ENCODE results near the gene CAMSAP3.

CAMSAP3 gene

DNA sequence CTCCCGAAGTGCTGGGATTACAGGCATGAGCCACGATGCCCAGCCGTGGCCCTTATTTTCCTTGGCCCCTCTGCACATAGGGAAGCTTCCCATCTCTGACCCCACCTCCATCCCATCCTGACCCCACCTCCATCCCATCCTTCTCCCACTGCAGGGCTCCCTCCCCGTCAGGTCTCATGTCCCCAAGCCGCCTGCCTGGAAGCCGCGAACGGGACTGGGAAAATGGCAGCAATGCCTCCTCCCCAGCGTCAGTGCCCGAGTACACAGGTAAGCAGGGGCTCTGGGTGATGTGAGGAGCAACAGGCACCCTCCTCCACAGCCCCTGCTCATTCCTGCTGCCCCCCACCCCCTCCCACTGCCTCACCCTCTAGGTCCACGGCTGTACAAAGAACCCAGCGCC lies 21.5 kb downstream of the CAMSAP3 start:
- DNase-seq = no peak

DNA sequence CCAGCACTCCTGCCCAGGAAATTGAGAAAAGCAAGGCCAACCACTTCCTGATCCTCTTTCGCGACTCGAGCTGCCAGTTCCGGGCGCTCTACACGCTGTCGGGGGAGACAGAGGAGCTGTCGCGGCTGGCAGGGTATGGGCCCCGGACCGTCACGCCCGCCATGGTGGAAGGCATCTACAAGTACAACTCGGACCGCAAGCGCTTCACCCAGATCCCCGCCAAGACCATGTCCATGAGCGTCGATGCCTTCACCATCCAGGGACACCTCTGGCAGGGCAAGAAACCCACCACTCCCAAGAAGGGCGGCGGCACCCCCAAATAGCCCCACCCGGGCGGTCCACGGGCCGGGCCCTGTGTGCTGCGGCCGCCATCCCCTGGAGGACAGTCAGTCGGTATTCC lies 22.1 kb downstream of the CAMSAP3 start:
- no peak for DNase-seq

DNA sequence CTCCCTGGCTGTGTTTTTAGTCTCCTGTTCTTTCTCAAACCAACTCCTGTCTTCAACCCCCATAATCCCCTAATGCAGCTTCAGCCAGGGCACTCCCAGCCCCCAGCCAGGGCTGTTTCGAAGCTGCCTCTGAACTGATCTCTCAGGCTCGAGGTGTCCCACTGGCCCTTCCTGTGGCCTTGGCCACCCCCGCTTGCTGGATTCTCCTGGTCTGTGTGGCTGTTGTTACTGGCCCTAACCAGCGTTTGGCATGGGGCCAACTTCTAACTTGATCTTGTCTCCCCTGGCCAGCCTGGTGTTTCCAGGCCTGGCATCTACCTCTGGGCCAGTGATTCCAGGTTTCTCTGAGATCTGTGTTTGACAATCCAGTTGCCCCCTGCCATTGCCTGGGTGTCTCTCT lies 22.7 kb downstream of the CAMSAP3 start:
- DNase-seq = no peak

DNA sequence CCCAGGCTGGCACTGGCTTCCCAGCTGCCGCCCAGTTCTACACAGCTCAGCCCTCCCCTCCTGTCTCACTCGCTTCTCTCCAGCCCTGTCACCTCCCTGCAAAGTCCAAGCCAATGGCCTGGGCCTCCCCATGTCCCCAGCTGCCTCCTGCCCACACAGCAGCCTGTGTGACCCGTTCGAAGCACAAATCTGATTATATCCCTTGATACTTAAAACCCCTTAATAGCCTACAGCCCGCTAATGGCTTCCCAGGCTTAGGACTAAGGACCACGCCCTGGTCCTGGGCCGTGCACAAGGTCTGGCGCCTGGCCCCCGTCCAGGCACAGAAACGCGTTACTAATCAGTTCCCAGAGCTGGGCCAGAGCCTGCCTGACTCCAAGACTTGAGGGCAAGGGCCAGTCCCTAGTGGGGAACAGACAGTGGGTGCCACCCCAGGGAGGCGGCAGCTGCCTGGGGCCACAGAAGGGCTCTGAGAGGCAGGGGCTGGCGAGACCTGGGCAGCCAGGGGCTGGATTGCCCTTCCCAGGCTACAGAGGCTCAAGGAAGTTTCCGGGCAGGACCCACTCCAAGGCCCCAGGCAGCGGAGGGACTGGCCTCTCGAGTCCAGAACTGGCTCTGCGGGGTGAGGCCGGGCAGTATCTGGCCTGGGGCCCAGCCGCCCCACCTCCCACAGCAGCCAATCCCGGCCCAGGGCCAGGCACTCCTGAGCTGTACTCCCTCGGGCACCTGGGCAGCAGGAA lies 23.3 kb downstream of the CAMSAP3 start:
- no peak for DNase-seq

DNA sequence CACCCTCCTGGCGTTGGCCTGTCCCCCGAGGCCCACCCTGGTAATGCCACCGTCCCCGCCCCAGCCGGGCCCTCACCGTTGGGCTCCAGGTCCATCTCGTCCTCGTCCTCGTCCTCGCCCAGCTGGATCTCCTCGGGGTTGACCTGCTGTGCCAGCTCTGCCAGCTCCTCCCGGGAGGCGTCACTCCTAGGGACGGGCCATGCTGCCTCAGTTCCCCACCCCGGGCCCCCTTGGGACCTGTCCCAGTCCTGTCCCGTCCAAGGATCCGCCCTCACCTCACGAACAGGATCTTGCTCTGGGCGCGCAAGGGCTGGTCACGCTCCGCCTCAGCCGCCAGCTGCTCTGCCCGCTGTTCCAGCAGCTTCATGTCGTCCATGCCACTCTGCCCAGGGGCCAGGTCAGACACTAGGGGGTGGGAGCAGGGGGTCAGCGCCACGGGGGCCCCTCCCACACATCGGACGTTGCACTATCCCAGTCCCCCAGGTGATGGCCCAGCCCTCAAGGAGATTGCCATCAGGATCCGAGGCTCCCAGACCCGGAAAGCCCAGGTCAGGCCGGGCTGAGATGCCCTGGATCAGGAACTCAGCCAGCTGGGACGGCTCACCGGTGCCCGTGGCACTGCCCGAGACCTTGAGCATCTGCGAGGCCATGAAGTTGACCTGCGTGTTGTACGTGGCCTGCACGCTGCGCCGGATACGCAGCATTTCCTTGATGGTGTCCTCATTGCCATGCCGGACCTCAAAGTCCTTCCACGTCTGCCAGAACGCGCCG lies 24.2 kb downstream of the CAMSAP3 start:
- DNase-seq = no peak

DNA sequence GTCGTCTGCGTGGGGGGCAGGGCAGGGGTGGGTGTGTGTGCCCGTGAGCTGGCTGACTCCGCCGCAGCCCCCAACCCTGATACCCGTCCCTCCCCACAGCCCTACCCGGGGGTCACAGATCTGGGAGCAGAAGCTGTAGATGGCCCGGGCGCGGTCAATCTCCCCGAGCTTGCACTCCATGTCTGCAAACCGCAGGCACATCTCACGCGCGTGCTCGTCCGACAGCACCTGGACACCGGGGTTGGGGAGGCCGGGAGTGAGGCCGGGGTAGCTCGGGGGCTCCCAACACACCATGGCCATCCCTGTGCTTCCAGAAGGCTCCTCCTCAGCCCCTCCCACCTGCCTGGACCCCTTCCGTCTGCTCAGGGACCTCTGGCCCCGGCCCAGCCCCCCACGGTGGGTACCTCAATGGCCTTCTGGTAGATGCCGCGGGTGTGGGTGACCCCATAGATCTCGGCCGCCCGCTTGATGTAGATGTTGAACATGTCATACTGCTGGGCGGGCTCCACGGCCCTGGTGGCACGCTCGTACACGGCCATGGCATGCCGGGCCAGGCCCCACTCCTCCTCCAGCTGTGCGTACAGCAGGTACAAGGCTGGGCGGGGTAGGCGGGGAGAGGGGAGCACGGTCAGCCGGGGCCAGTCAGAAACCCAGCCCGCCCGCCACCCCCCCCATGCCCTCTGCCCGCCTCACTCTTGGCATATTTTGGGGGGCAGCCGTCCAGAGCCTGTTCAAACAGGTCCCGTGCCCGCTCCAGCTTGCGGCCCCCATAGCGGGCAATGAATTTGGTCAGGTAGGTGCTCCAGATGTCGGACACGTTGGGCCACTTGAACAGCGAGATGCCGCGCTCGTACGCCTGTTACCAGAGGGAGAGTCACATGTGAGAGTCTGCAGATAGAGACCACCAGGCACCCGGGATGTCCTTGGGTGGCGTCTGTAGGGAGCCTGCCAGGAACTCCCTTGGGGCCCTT lies 25.1 kb downstream of the CAMSAP3 start:
- no peak for DNase-seq

DNA sequence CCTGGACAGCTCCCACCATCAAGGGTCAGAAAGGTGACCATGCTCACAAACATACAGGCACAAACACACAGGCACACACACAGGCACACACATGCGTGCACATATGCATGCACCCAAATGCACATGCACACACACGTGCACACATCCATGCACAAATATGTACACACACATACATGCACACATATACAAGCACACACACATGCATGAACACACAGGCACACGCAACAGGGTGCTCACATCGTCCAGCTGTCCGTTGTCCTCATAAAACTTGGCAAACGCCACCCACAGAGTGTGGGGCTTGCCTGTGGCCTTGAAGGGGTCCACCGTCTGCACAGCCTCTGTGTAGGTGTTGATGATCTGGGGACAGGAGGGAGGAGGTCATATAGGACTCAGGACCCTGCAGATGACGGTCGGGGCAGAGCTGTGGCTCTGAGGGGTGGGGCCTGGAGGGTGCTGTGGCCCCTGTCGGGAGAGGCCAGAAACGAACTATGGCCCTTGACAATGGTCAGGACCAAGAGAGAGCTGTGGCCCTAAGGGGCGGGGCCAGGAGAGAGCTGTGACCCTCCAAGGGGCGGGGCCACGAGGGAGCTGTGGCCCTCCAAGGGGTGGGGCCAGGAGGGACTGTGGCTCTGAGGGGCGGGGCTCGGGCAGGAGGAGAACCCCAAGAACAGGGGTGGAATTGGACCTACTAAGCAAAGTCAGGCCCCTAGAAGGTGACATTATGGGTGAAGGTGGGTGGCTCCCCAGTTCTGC lies 27.4 kb downstream of the CAMSAP3 start:
- DNase-seq = no peak

DNA sequence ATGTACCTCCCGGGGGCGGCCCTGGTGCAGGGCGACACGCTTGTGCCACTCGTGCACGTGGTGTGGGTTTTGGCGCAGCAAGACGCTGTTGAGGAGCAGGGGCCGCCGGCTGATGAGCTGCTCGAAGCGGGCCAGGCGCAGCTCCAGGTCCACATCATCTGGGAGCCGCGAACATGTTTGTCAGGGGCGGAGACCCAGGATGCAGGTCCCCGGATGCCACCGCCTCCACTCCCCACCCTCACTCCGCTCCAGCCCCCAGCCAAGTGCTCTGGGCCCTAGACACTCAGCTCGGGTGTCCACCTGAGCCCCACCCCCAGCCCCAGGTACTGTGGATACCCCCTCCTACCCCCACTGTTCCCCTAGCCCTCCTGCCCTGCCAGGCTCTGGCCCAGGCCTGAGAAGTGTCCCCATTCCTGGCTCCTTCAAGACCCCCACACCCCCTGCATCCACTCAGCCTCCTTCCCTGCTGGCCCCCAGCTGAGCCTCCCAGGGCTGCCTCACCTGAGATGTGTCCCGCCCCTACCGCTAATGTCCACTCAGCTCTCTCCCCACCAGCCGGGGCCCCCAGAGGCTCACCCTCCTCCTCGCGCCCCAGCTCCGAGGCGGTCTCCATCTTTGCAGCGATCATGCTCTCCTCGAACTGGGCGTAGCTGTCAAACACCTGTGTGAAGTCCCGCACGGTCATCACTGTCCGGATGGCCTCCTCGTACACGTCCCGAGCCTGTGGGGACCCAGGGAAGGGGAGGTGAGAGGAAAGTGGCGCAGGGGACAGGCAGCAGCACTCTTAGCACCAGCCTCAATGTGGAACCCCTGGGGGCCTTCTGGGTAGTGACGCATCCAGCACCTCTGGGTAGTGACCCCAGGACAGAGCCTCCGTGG lies 28.3 kb downstream of the CAMSAP3 start:
- no peak for DNase-seq

DNA sequence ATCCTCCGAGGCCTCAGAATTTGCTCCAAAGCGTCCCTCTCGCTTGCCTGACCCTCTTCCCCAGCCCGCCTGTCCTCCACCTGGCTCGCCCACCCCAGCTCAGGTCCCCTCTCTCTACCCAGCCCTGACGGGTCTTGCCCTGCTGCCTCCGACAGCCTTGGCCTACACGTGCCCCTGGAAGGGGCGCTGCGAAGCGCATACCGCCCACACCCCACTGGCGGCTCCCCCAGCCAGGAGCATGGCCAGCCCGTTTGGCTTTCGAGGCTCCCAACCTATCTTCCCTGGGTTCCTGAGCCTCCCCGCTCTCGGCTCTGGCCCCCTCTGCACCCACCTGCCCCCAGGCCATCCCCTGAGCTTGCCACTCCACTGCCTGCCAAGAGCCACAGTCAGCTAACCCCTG lies 29.1 kb downstream of the CAMSAP3 start:
- no peak for DNase-seq

DNA sequence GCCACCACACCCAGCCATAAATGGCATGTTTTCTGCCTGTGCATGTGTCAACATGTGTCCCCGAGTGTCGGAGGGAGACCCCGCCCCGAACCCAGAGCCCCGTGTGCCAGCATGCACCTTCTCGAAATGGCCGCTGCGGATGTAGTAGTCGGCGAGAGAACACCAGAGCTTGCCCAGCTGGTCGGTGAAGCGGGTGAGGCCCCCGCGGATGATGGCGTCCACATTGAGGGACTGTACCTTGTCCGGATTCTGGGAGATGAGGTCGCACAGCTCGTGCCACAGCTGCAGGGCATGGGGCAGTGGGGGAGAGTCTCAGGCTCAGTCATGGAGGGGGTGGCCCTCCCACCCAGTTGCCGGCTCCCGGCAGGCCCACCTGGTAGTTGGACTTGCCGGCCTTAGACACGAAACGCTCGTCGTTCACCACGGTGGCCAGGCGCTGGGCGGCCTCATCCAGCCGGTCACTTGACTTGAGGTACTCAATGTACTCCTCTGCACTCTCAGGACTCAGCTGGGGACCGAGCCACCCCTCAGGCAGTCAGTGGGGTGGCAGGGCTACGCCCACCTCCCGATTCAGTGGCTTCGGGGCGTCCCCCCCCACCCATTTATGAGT lies 30.2 kb downstream of the CAMSAP3 start:
- no peak for DNase-seq

DNA sequence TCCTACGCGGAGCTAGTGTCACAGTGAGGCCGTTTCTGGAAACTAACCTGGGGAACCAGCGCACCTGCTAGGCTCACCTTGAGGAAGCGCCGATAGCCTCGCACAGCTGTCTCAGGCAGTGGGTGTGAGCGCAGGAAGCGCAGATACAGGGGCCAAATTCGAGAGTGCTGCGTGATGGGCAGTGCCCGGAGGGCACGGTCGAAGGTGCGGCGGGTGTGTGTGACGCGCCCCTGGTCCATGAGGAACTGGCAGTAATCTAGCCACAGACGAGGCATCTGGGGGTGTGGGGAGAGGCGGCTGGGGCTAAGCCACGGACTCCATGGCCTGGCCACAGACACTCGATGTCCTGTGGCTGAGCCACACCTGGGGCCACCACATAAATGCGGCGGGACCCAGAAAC lies 31.5 kb downstream of the CAMSAP3 start:
- no peak for DNase-seq

DNA sequence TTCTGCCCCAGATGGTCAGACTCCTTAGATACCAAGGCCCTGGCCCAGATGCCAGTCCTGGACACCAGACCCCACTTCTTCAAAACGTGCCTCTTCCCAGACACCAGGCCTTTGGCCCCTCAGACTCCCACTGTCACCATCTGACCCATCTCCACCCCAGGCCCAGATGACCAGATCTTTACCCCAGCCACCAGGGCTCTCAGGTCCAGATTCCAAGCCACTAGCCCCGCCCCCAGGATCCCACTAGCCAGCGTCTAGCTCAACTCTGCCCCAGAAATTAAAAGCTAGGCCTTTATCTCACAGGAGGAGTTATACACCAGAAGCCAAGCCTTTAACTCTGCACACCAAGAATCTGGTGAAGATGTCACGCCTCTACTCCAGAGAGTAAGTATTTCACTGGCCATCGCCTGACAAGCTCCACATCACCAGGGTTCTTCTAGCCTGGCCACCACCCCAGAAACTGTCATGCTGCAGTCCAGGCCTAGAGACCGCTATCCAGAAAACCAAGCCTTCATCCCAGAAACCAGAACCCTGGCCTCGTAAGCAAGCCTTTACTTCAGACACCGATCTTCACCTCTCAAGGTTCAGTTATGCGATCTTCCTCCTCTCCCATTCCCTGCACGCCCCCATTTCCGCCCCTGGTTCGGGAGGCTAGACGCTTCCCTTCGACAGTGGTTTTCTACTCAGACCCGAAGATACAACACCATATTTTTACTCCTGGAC lies 33.1 kb downstream of the CAMSAP3 start:
- DNase-seq = peak in 1 of 2 donors; percentile 9

DNA sequence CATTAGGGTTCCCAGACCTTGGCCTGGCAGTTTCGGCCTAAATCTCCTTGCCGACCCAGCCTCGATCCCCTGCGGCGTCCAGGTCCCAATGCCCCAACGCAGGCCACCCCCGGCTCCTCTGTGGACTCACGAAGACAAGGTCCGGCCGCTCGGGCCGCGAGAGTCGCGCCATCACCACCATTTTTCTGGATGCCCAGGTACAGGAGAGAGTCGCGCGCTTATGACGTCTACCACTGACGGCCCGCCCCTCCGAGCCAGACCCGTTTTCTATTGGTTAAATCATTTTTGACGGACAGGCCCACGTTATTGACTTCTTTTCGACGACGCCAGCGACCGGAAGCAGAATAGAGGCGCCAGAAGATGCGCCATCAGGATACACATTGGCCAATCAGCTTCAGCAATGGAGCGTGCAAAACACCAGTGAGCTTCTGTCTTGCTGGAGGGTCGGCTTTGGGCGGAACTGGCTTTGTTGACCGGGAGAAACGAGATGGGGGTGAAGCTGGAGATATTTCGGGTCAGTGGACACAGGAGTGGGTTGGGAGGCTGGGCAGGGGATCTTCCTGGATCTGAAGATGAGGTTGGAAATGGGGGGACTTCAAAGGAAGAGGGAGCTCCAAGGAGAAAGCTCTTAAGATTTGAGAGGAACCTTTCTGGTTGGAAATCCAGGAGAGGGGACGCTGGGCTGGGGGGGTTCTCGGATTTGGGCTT lies 33.8 kb downstream of the CAMSAP3 start, which contains the start of the genes PET100 and XAB2:
Gene PET100 (plus strand): TSS at position 447 of the 708 bp plus-strand sequence. CDS start 41 bp downstream, at position 488.
Gene XAB2 (minus strand): TSS at position 199 of the 708 bp plus-strand sequence. CDS start 18 bp downstream, at position 181.
- DNase-seq = peak; percentile 98

DNA sequence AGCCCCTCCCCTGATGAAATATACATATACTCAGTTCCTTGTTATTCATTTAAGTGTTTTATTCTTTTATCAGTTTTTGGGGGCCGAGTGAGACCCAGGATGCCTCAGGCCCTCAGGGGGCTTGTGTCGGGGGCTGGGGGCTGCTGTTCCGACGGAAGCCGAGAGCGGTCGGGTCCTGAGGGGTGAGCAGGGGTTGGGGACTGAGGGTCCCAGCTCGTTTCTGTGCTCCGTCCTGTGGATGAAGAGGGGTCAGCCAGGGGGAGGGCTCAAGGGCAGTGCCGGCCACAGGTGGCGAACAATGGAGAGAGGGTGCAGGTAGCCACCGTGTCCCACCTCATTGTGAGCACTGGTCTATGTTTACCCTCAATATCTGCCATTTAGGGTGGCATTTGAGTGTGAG lies 35.9 kb downstream of the CAMSAP3 start:
- no peak for DNase-seq

DNA sequence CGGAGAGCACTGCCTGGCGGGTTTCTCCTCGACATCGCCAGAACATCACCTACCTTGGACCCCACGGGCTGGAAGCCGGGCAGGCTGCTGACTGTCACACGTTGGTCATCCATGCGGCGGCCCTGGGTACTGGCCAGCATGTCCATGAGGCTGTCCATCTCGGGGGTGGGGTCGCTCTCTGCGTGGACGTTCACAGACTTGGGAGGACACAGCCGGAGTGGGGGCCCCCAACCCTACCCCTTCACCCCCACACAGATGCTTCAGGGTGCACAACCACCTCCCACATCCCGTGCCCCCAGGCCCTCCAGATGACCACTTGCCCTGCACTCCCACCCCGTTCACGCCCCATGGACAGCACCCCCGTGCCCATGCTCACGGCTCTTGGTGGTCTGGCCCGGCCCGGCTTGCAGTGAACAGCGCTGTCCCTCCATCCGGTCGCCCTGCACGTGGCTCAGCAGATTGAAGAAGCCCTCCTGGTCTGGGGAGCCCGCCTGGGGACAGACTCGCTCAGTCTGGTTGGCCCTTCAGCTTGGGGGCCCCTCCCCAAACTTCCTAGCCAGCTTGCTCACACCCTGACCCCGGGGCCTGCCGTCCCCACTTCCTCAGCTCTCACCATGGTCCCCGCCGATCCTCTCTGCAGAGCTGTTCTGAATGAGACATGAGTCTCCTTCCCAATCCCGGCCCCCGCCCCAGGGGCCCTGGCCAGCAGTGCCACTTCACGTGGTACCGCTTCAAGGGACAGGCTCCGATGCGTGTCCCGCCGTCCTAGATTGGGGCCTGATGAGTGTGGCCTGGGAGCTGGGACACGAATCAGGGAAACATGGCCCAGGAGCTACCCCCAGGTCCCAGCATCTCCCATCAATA lies 36.9 kb downstream of the CAMSAP3 start:
- DNase-seq = no peak

DNA sequence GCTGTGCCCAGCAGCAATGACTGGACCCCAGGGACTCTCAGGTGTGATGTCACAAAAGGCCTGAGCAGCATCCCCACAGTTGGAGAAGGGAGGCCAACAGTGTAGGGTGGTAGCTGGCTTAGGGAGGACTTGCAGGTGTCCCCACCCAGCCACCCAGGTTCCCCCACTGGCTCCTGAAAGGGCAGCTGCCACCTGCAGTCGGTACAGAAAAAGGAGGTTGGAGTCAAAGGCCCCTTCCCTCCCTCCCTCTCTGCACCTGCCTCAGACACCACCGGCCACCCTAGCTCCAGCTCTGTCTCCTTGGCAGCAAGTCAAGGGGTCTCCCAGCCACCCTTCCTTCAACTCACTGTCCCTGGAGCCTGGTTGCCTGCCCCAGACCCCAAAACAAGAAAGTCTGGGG lies 38.0 kb downstream of the CAMSAP3 start, which contains the start of gene PCP2:
Gene PCP2 (minus strand): TSS at position 22 of the 400 bp plus-strand sequence. CDS start 262 bp downstream, outside the sequence.
- DNase-seq = no peak

DNA sequence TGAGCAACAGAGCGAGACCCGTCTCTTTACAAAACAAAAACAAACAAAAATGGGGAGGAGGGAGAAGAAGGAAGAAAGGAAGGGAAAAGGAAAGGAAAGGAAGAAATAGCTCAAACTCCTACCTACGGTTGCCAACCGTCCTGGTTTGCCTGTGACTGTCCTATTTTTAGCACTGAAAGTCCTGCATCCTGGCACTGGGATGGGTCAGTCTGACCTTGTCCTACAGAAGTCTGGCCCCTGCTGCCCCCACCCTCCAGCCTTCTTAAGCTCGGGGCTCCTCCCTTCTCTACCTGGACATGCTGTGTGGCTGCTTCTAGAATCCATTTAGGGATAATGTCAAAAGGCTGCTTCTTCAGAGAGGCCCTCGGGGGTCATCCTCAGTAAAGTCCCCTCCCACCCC lies 40.0 kb downstream of the CAMSAP3 start:
- no peak for DNase-seq

DNA sequence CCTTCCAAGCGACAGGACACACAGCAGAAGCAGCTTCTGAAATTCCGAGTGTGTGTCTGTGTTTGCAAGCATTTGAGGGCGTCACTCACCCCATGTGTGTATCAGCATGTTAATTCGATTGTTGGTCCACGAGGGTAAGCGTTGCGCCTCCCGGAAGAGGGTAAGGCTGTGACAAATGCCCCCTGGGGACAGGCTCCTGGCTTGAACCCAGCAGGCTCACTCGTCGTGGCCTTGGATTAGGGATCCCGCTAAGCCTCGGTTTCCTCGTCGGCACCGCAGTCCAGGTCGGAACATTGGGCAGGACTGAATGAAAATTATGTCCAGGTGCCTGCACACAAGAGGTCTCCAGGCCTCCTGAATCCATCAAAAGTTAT lies 40.6 kb downstream of the CAMSAP3 start:
- DNase-seq = no peak

Data from CD4-positive, alpha-beta T cell treated with Interferon alpha-2 for 1 hour (primary cell).